Measurements from ENCODE around the gene ANKRD6. TPM values are rescaled to one million over a fixed set of nuclear protein-coding genes. Genes with fewer than 3 reads are reported as not detected.

Gene ANKRD6
- total RNA-seq, 1 donor from 2014 or later = 13.5 TPM

DNA sequence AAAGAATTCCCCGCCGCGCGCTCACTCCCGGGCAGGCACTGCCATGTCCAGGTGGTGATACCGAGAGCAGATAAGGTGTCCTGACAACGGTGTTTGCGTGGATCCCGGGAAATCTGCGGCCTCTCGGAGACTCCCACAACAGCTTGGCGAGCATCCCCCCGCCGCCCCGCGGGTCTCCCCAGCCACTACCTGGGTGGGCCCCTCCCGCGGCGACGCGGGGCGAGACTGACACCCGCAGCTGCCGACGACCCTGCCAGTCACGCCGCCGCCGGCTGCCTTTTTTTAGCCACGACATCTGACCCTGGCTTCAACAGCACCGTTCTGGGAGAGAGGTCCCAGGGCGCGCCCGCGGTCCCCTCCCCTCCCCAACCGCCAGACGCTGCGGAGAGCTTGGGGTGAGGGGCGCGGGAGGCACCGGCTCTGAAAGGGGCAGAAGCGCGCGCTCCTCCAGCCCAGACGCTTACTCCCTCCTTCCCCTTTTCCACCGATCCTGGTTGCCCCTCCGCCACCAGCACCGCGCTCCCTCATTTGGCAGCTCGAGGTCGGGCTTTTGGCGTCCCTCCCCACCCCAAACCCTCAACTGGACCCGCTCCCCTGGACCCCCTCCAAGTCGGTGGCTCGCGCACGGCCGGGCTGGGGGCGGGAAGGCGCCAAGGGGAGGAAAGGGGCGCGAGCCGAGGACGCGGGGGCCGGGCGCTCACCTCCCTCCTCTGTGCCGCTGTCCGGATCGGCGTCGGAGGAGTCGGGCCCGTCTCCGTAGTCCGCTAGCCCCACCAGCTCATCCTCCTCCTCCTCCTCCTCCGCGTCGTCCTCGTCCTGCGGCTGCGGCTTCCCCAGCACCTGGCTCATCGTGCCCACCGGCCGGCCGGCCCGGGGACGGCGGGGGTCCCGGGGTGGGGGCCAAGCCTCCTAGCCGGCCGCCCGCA lies 21.5 kb upstream of the ANKRD6 start:
- Histone ChIP-seq H3K79me2 (ENCODE audit: insufficient read depth, low read length) (no peaks in the 10 kb centered on the region), H3K36me3 (ENCODE audit: insufficient read depth, low read length) (no peaks in the 10 kb centered on the region), H4K20me1 (ENCODE audit: insufficient read depth, low read length) (no peaks in the 10 kb centered on the region), H3K9me3 (ENCODE audit: insufficient read depth, low read depth, low read length) (no peaks in the 10 kb centered on the region), H2AFZ (ENCODE audit: low read depth, low read length) (peak overlapping the region; percentile 86), H3K4me1 (ENCODE audit: insufficient read depth, low read length) (peaks cover 16% of the 10 kb centered on the region), H3K4me3 (ENCODE audit: insufficient read depth, low read depth, low read length) (peak overlapping the region; percentile 57), H3K27ac (ENCODE audit: low read depth, low read length) (no peak overlapping the region), H3K9ac (ENCODE audit: low read length) (peak overlapping the region; percentile 45), H3K27me3 (ENCODE audit: insufficient read depth, low read length) (peaks cover 29% of the 10 kb centered on the region), H3K4me2 (ENCODE audit: low read length) (peak overlapping the region; percentile 87)
- TF ChIP-seq CTCF (IDR thresholded peaks at IDR 0.05; ENCODE audit: insufficient read depth, low read depth, low read length) (no peak), EZH2 (IDR thresholded peaks at IDR 0.05; ENCODE audit: insufficient read depth, low read length) (peak; percentile 96)
- no peak overlapping the region for H3K27ac Mint-ChIP-seq (ENCODE audit: unreplicated experiment)
- H3K4me3 Mint-ChIP-seq (ENCODE audit: unreplicated experiment) = peak overlapping the region; percentile 84
- peaks cover 7% of the 10 kb centered on the region for H3K4me1 Mint-ChIP-seq (ENCODE audit: low read depth, unreplicated experiment)
- no peaks in the 10 kb centered on the region for H3K9me3 Mint-ChIP-seq (ENCODE audit: unreplicated experiment)
- no peaks in the 10 kb centered on the region for H3K36me3 Mint-ChIP-seq (ENCODE audit: low read depth, unreplicated experiment)
- FAIRE-seq (no peak), DNase-seq (ENCODE audit: low read depth) (no peak)
- peaks cover 43% of the 10 kb centered on the region for H3K27me3 Mint-ChIP-seq (ENCODE audit: low read depth, unreplicated experiment)

- Histone ChIP-seq H3K36me3 (ENCODE audit: insufficient read depth, low read length) (no peaks in the 10 kb centered on the region), H2AFZ (ENCODE audit: low read depth, low read length) (peak within 1 kb of the TSS; percentile 86), H3K27ac (ENCODE audit: low read depth, low read length) (no peak within 1 kb of the TSS), H3K4me1 (ENCODE audit: insufficient read depth, low read length) (peaks cover 16% of the 10 kb centered on the region), H3K9ac (ENCODE audit: low read length) (peak within 1 kb of the TSS; percentile 45), H3K4me2 (ENCODE audit: low read length) (peak within 1 kb of the TSS; percentile 87), H3K4me3 (ENCODE audit: insufficient read depth, low read depth, low read length) (peak within 1 kb of the TSS; percentile 57), H3K9me3 (ENCODE audit: insufficient read depth, low read depth, low read length) (no peaks in the 10 kb centered on the region), H3K79me2 (ENCODE audit: insufficient read depth, low read length) (no peaks in the 10 kb centered on the region), H4K20me1 (ENCODE audit: insufficient read depth, low read length) (no peaks in the 10 kb centered on the region), H3K27me3 (ENCODE audit: insufficient read depth, low read length) (peaks cover 33% of the 10 kb centered on the region)
- TF ChIP-seq CTCF (IDR thresholded peaks at IDR 0.05; ENCODE audit: insufficient read depth, low read depth, low read length) (no peak), EZH2 (IDR thresholded peaks at IDR 0.05; ENCODE audit: insufficient read depth, low read length) (no peak)
- H3K9me3 Mint-ChIP-seq (ENCODE audit: unreplicated experiment) = no peaks in the 10 kb centered on the region
- DNase-seq (ENCODE audit: low read depth) (no peak), FAIRE-seq (no peak)
- H3K4me1 Mint-ChIP-seq (ENCODE audit: low read depth, unreplicated experiment) = peaks cover 7% of the 10 kb centered on the region
- peaks cover 40% of the 10 kb centered on the region for H3K27me3 Mint-ChIP-seq (ENCODE audit: low read depth, unreplicated experiment)
- peak within 1 kb of the TSS; percentile 86 for H3K4me3 Mint-ChIP-seq (ENCODE audit: unreplicated experiment)
- H3K36me3 Mint-ChIP-seq (ENCODE audit: low read depth, unreplicated experiment) = no peaks in the 10 kb centered on the region
- H3K27ac Mint-ChIP-seq (ENCODE audit: unreplicated experiment) = no peak within 1 kb of the TSS
Observed at GRCh38 chr6:89412071-89413005, 20.6 kb upstream of the ANKRD6 start, which contains the start of gene RRAGD. RRAGD (minus strand) TSS chr6:89412273; CDS start chr6:89411993, 280 bp downstream.

All from astrocyte (in vitro differentiated cells and primary cell).